GM12874 (cell line): ENCODE results near the gene PSENEN.

Experiments used
- CTCF ChIP-seq: IDR thresholded peaks from 2 replicates; pipeline ENCODE4 v1.5.1; 2011; ENCODE audit warnings: low read depth, mild to moderate bottlenecking, control low read depth, low read length, moderate library complexity; ENCODE audit not compliant: insufficient read depth

The PSENEN gene

GRCh38 chr19:35782589-35782988, 37.1 kb downstream of the PSENEN start:
- no peak for TF ChIP-seq CTCF

- no peak for TF ChIP-seq CTCF
These were observed 38.3 kb downstream of the PSENEN start for GRCh38 chr19:35783469-35784434.

- TF ChIP-seq CTCF = no peak
These were observed 39.3 kb downstream of the PSENEN start for GRCh38 chr19:35784503-35785338.

- no peak for TF ChIP-seq CTCF
These were observed 39.8 kb downstream of the PSENEN start for GRCh38 chr19:35785339-35785627.

GRCh38 chr19:35786299-35787160, 41.1 kb downstream of the PSENEN start:
- no peak for TF ChIP-seq CTCF

- no peak for TF ChIP-seq CTCF
These were observed 41.9 kb downstream of the PSENEN start for GRCh38 chr19:35787227-35787799.
